OCI-LY7 (cell line): ENCODE data around the gene SIGLEC1. TPM values are rescaled to one million over a fixed set of nuclear protein-coding genes. Genes with fewer than 3 reads are reported as not detected.

Experiments used
- BruUV-seq: library from RNA; stranded (reverse); fragments of 400-500 nt; replicated peaks from 2 replicates; lab custom pipeline; 2021; lab: Mats Ljungman, UMichigan
- CTCF ChIA-PET: fragments of 300-600 bp; sonication (Branson Sonifier 250); formaldehyde crosslinking; loops from one replicate; lab custom pipeline; 2022; ENCODE audit warnings: antibody characterized with exemption; ENCODE audit not compliant: unreplicated experiment; lab: Charles Lee
- POLR2A ChIA-PET: fragments of 300-600 bp; sonication (Branson Sonifier 250); formaldehyde crosslinking; loops from one replicate; lab custom pipeline; 2022; ENCODE audit warnings: antibody characterized with exemption; lab: Charles Lee
- DNase-seq: peaks from one replicate; pipeline ENCODE4 v3.0.0-alpha.2; 2015; ENCODE audit warnings: low spot score
- H2AFZ ChIP-seq: fragments of 200-600 bp; sonication (generic), shearing (Covaris generic); 2 replicates; pipeline ENCODE4 v1.6.1; 2014; ENCODE audit warnings: mild to moderate bottlenecking, antibody characterized with exemption, low read length, moderate library complexity
- H3K27ac ChIP-seq: fragments of 200-600 bp; sonication (generic); 2 replicates; pipeline ENCODE4 v1.5.1; 2014; ENCODE audit warnings: mixed run types, low read depth, mild to moderate bottlenecking, moderate library complexity, low read length, inconsistent platforms; ENCODE audit not compliant: poor library complexity, severe bottlenecking
- H3K36me3 ChIP-seq: fragments of 200-600 bp; sonication (generic); 2 replicates; pipeline ENCODE4 v1.6.1; 2014; ENCODE audit warnings: mild to moderate bottlenecking, antibody characterized with exemption, low read length, moderate library complexity, mixed read lengths; ENCODE audit not compliant: insufficient read depth
- H3K4me1 ChIP-seq: fragments of 200-600 bp; sonication (generic); 2 replicates; pipeline ENCODE4 v1.5.1; 2014; ENCODE audit warnings: mild to moderate bottlenecking, low read length; ENCODE audit not compliant: insufficient read depth, poor library complexity, severe bottlenecking
- H3K4me2 ChIP-seq: fragments of 200-600 bp; sonication (generic); 2 replicates; pipeline ENCODE4 v1.6.1; 2014; ENCODE audit warnings: mild to moderate bottlenecking, low read length
- H3K4me3 ChIP-seq: fragments of 200-600 bp; sonication (generic); 2 replicates; pipeline ENCODE4 v1.5.1; 2014; ENCODE audit warnings: mild to moderate bottlenecking, low read depth, low read length; ENCODE audit not compliant: poor library complexity, severe bottlenecking
- H3K79me2 ChIP-seq: fragments of 200-600 bp; sonication (generic); 2 replicates; pipeline ENCODE4 v1.6.1; 2016; ENCODE audit warnings: low read depth, mild to moderate bottlenecking, low read length, moderate library complexity, mixed read lengths; ENCODE audit not compliant: insufficient read depth
- H3K9me2 ChIP-seq: fragments of 200-600 bp; sonication (generic); 2 replicates; pipeline ENCODE4 v1.6.1; 2016; ENCODE audit warnings: mild to moderate bottlenecking, low read length, mixed read lengths; ENCODE audit not compliant: insufficient read depth
- H3K9me3 ChIP-seq: fragments of 200-600 bp; sonication (generic); 2 replicates; pipeline ENCODE4 v1.6.1; 2014; ENCODE audit warnings: mild to moderate bottlenecking, mixed run types, low read length, mixed read lengths
- H4K20me1 ChIP-seq: fragments of 200-600 bp; sonication (generic); 2 replicates; pipeline ENCODE4 v1.6.1; 2014; ENCODE audit warnings: mild to moderate bottlenecking, antibody characterized with exemption, low read length, moderate library complexity, mixed read lengths; ENCODE audit not compliant: insufficient read depth
- CTCF ChIP-seq: fragments of 200-600 bp; sonication (generic); conservative IDR thresholded peaks from 2 replicates; pipeline ENCODE4 v1.5.1; 2014; ENCODE audit warnings: mild to moderate bottlenecking, antibody characterized with exemption, low read length, moderate library complexity, mixed read lengths
- EZH2phosphoT487 ChIP-seq: fragments of 200-600 bp; sonication (generic); IDR thresholded peaks from 2 replicates; pipeline ENCODE4 v1.6.1; 2018; ENCODE audit warnings: low read depth, borderline replicate concordance, mild to moderate bottlenecking, mixed run types, antibody characterized with exemption, low read length, moderate library complexity, mixed read lengths
- intact Hi-C: fragments of 100-400 bp; cut with micrococcal nuclease; formaldehyde crosslinking; loops from one replicate; pipeline ENCODE4 v1.10.0; 2022; ENCODE audit not compliant: unreplicated experiment
- total RNA-seq, 2 experiments: library from RNA; depleted of rRNA in 1 of 2; stranded (reverse); fragments of >200 nt in 1 of 2; shearing (Covaris generic) in 1 of 2; gene quantifications; 2 replicates each; pipeline ENCODE4 v1.2.3, GENCODE V29; 2014 to 2022

The SIGLEC1 gene
- total RNA-seq, 2 experiments from 2014 or later, result 0.11 TPM; not detected in 1

GRCh38 chr20:3729811-3730540 lies 17.6 kb upstream of the SIGLEC1 start:
- intact Hi-C loops, result no loop called here
- Histone ChIP-seq H3K4me1 (no peaks in the 10 kb centered on the region), H3K9me2 (no peaks in the 10 kb centered on the region), H3K36me3 (no peaks in the 10 kb centered on the region), H2AFZ (no peak overlapping the region), H3K27ac (no peak overlapping the region), H3K9me3 (no peaks in the 10 kb centered on the region), H3K79me2 (no peaks in the 10 kb centered on the region), H3K4me2 (no peak overlapping the region), H4K20me1 (no peaks in the 10 kb centered on the region), H3K4me3 (no peak overlapping the region)
- no peak for TF ChIP-seq EZH2phosphoT487
- no peak for TF ChIP-seq CTCF
- ChIA-PET CTCF (no interaction called here), POLR2A (no interaction called here)
- no TSS peak for BruUV-seq
- no peak for DNase-seq

GRCh38 chr20:3729378-3729777 lies 17.0 kb upstream of the SIGLEC1 start:
- intact Hi-C loops, result no loop called here

More at GRCh38 chr20:3729378-3729777, 17.0 kb upstream of the SIGLEC1 start:
- Histone ChIP-seq H4K20me1 (no peaks in the 10 kb centered on the region), H3K9me3 (no peaks in the 10 kb centered on the region), H3K36me3 (no peaks in the 10 kb centered on the region), H2AFZ (no peak overlapping the region), H3K27ac (no peak overlapping the region), H3K4me2 (no peak overlapping the region), H3K9me2 (no peaks in the 10 kb centered on the region), H3K4me3 (no peak overlapping the region), H3K79me2 (no peaks in the 10 kb centered on the region), H3K4me1 (no peaks in the 10 kb centered on the region)
- BruUV-seq, result no TSS peak
- DNase-seq, result no peak
- no peak for TF ChIP-seq CTCF
- TF ChIP-seq EZH2phosphoT487, result no peak
- CTCF ChIA-PET, result interaction anchor here (0.6 kb wide), 1 partner anchor 38 kb away, joined by 3 read pairs; the partner anchor contains the start of gene ADISSP
- POLR2A ChIA-PET, result no interaction called here
